ENCODE results near the gene RSU1.

GRCh38 chr10:16866541-16867275 is 49.5 kb upstream of the RSU1 start:
- TF ChIP-seq CTCF (conservative IDR thresholded peaks at IDR 0.05 in 1 of 2, IDR thresholded peaks at IDR 0.05 in 1 of 2; ENCODE audit: low read depth in 1 of 2, low read length in 2 of 2) (no peak), EZH2 (IDR thresholded peaks at IDR 0.05; ENCODE audit: low read length, missing control alignments) (no peak)
